OCI-LY7 (cell line): ENCODE results near the gene ZNF222. TPM values are rescaled to one million over a fixed set of nuclear protein-coding genes. Genes with fewer than 3 reads are reported as not detected.

Source experiments
- BruUV-seq: library from RNA; stranded (reverse); fragments of 400-500 nt; replicated peaks from 2 replicates; lab custom pipeline; 2021; lab: Mats Ljungman, UMichigan
- CTCF ChIA-PET: fragments of 300-600 bp; sonication (Branson Sonifier 250); formaldehyde crosslinking; loops from one replicate; lab custom pipeline; 2022; ENCODE audit warnings: antibody characterized with exemption; ENCODE audit not compliant: unreplicated experiment; lab: Charles Lee
- POLR2A ChIA-PET: fragments of 300-600 bp; sonication (Branson Sonifier 250); formaldehyde crosslinking; loops from one replicate; lab custom pipeline; 2022; ENCODE audit warnings: antibody characterized with exemption; lab: Charles Lee
- DNase-seq: peaks from one replicate; pipeline ENCODE4 v3.0.0-alpha.2; 2015; ENCODE audit warnings: low spot score
- H2AFZ ChIP-seq: fragments of 200-600 bp; sonication (generic), shearing (Covaris generic); 2 replicates; pipeline ENCODE4 v1.6.1; 2014; ENCODE audit warnings: mild to moderate bottlenecking, antibody characterized with exemption, low read length, moderate library complexity
- H3K27ac ChIP-seq: fragments of 200-600 bp; sonication (generic); 2 replicates; pipeline ENCODE4 v1.5.1; 2014; ENCODE audit warnings: mixed run types, low read depth, mild to moderate bottlenecking, moderate library complexity, low read length, inconsistent platforms; ENCODE audit not compliant: poor library complexity, severe bottlenecking
- H3K36me3 ChIP-seq: fragments of 200-600 bp; sonication (generic); 2 replicates; pipeline ENCODE4 v1.6.1; 2014; ENCODE audit warnings: mild to moderate bottlenecking, antibody characterized with exemption, low read length, moderate library complexity, mixed read lengths; ENCODE audit not compliant: insufficient read depth
- H3K4me1 ChIP-seq: fragments of 200-600 bp; sonication (generic); 2 replicates; pipeline ENCODE4 v1.5.1; 2014; ENCODE audit warnings: mild to moderate bottlenecking, low read length; ENCODE audit not compliant: insufficient read depth, poor library complexity, severe bottlenecking
- H3K4me2 ChIP-seq: fragments of 200-600 bp; sonication (generic); 2 replicates; pipeline ENCODE4 v1.6.1; 2014; ENCODE audit warnings: mild to moderate bottlenecking, low read length
- H3K4me3 ChIP-seq: fragments of 200-600 bp; sonication (generic); 2 replicates; pipeline ENCODE4 v1.5.1; 2014; ENCODE audit warnings: mild to moderate bottlenecking, low read depth, low read length; ENCODE audit not compliant: poor library complexity, severe bottlenecking
- H3K79me2 ChIP-seq: fragments of 200-600 bp; sonication (generic); 2 replicates; pipeline ENCODE4 v1.6.1; 2016; ENCODE audit warnings: low read depth, mild to moderate bottlenecking, low read length, moderate library complexity, mixed read lengths; ENCODE audit not compliant: insufficient read depth
- H3K9me2 ChIP-seq: fragments of 200-600 bp; sonication (generic); 2 replicates; pipeline ENCODE4 v1.6.1; 2016; ENCODE audit warnings: mild to moderate bottlenecking, low read length, mixed read lengths; ENCODE audit not compliant: insufficient read depth
- H3K9me3 ChIP-seq: fragments of 200-600 bp; sonication (generic); 2 replicates; pipeline ENCODE4 v1.6.1; 2014; ENCODE audit warnings: mild to moderate bottlenecking, mixed run types, low read length, mixed read lengths
- H4K20me1 ChIP-seq: fragments of 200-600 bp; sonication (generic); 2 replicates; pipeline ENCODE4 v1.6.1; 2014; ENCODE audit warnings: mild to moderate bottlenecking, antibody characterized with exemption, low read length, moderate library complexity, mixed read lengths; ENCODE audit not compliant: insufficient read depth
- CTCF ChIP-seq: fragments of 200-600 bp; sonication (generic); conservative IDR thresholded peaks from 2 replicates; pipeline ENCODE4 v1.5.1; 2014; ENCODE audit warnings: mild to moderate bottlenecking, antibody characterized with exemption, low read length, moderate library complexity, mixed read lengths
- EZH2phosphoT487 ChIP-seq: fragments of 200-600 bp; sonication (generic); IDR thresholded peaks from 2 replicates; pipeline ENCODE4 v1.6.1; 2018; ENCODE audit warnings: low read depth, borderline replicate concordance, mild to moderate bottlenecking, mixed run types, antibody characterized with exemption, low read length, moderate library complexity, mixed read lengths
- intact Hi-C: fragments of 100-400 bp; cut with micrococcal nuclease; formaldehyde crosslinking; loops from one replicate; pipeline ENCODE4 v1.10.0; 2022; ENCODE audit not compliant: unreplicated experiment
- total RNA-seq, 2 experiments: library from RNA; depleted of rRNA in 1 of 2; stranded (reverse); fragments of >200 nt in 1 of 2; shearing (Covaris generic) in 1 of 2; gene quantifications; 2 replicates each; pipeline ENCODE4 v1.2.3, GENCODE V29; 2014 to 2022

ZNF222 gene
- total RNA-seq, 2 experiments from 2014 or later, result not detected

GRCh38 chr19:44002212-44002565 is 23.0 kb upstream of the ZNF222 start:
- Histone ChIP-seq H4K20me1 (no peaks in the 10 kb centered on the region), H3K27ac (no peak overlapping the region), H3K79me2 (no peaks in the 10 kb centered on the region), H3K4me3 (peak overlapping the region; percentile 83), H3K9me3 (no peaks in the 10 kb centered on the region), H3K4me2 (peak overlapping the region; percentile 64), H2AFZ (peak overlapping the region; percentile 87), H3K36me3 (peaks cover under 1% of the 10 kb centered on the region; the same call in 1 of the 2 replicates), H3K4me1 (peaks cover 4% of the 10 kb centered on the region), H3K9me2 (no peaks in the 10 kb centered on the region)
- DNase-seq, result no peak
- POLR2A ChIA-PET, result interaction anchor here (0.5 kb wide), 1 partner anchor 40 kb away, joined by 3 read pairs; no protein-coding TSS in a partner anchor
- TSS peak; percentile 84 for BruUV-seq
- CTCF ChIA-PET, result no interaction called here
- intact Hi-C loops, result loop anchor here (2.0 to 10.0 kb wide), 2 partner anchors 93 to 111 kb away; partner anchors contain the start of genes ZNF224 and ZNF225
- TF ChIP-seq EZH2phosphoT487 (no peak), CTCF (no peak)

GRCh38 chr19:44002566-44003460 is 22.4 kb upstream of the ZNF222 start, which contains the start of gene ZNF230:
Gene ZNF230, plus strand, starts transcription at chr19:44002957. Its CDS starts 4,122 bp downstream, at chr19:44007079.
- Histone ChIP-seq H3K4me2 (peak within 1 kb of the TSS; percentile 64), H4K20me1 (no peaks in the 10 kb centered on the region), H2AFZ (peak within 1 kb of the TSS; percentile 87), H3K4me3 (peak within 1 kb of the TSS; percentile 83), H3K9me3 (no peaks in the 10 kb centered on the region), H3K27ac (no peak within 1 kb of the TSS), H3K4me1 (peaks cover 4% of the 10 kb centered on the region), H3K79me2 (no peaks in the 10 kb centered on the region), H3K36me3 (peaks cover 6% of the 10 kb centered on the region), H3K9me2 (no peaks in the 10 kb centered on the region)
- POLR2A ChIA-PET, result interaction anchor here (1.0 kb wide), 1 partner anchor 18 kb away, joined by 3 read pairs; no protein-coding TSS in a partner anchor
- TF ChIP-seq CTCF, result no peak
- no peak for TF ChIP-seq EZH2phosphoT487
- CTCF ChIA-PET, result no interaction called here
- TSS peak; percentile 83 for BruUV-seq
- intact Hi-C loops, result loop anchor here (2.0 to 10.0 kb wide), 2 partner anchors 92 to 110 kb away; partner anchors contain the start of genes ZNF224 and ZNF225
- DNase-seq, result peak; percentile 91
